SK-N-MC (cell line): Measurements from ENCODE around the gene GKN1.

ENCODE experiments used
- FOXP2 ChIP-seq: optimal IDR thresholded peaks from 2 replicates; pipeline ENCODE3; 2011; ENCODE audit warnings: mild to moderate bottlenecking, moderate library complexity; ENCODE audit not compliant: insufficient read depth; ENCODE audit errors: extremely low read length, control extremely low read depth
- POLR2AphosphoS5 ChIP-seq: IDR thresholded peaks from 2 replicates; pipeline ENCODE4 v1.6.1; 2012; ENCODE audit warnings: mild to moderate bottlenecking, low read depth, low read length, borderline replicate concordance

DNA sequence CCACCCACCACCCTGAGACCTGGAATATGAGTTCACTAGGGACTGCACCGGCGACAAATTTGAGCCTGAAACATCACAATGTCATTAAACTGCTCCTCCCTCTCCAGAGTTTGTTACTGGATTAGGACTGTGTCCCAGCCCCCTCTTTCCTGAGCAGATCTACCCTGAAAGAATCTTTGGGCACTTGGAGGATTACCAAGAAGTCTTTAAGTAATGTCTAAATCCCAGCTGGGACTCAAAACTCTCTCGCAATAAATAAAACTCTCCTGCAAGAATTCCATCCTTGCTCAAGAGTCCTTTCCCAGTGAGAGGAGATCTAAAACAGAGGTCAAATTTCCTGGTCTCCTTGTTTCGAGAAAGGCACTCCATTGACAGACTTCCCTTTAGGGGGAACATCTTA lies 42.6 kb upstream of the GKN1 start:
- TF ChIP-seq POLR2AphosphoS5 (no peak), FOXP2 (no peak)
